Measurements from ENCODE around the gene KCNK1. TPM values are rescaled to one million over a fixed set of nuclear protein-coding genes. Genes with fewer than 3 reads are reported as not detected.
"Not testable (repeated sequence)": the region's sequence is repeated elsewhere in the genome, so short reads cannot be mapped to it uniquely, and the experiment has no call there.

Gene KCNK1
- total RNA-seq, 1 donor from 2014 or later: not detected

- peaks cover 4% of the 10 kb centered on the region for H3K27me3 Mint-ChIP-seq (ENCODE audit: unreplicated experiment)
- H3K9me3 Mint-ChIP-seq (ENCODE audit: unreplicated experiment): no peaks in the 10 kb centered on the region
- peaks cover 6% of the 10 kb centered on the region for H3K4me1 Mint-ChIP-seq (ENCODE audit: low read depth, unreplicated experiment)
- DNase-seq: no peak
- peaks cover 5% of the 10 kb centered on the region for H3K36me3 Mint-ChIP-seq (ENCODE audit: unreplicated experiment)
- no peak overlapping the region for H3K27ac Mint-ChIP-seq (ENCODE audit: unreplicated experiment)
- H3K4me3 Mint-ChIP-seq (ENCODE audit: unreplicated experiment): no peak overlapping the region
- TF ChIP-seq CTCF (IDR thresholded peaks at IDR 0.05; ENCODE audit: partially characterized antibody, unreplicated experiment): no peak
Observed at GRCh38 chr1:233667741-233668140, 53.8 kb downstream of the KCNK1 start.

GRCh38 chr1:233668146-233668724 lies 54.3 kb downstream of the KCNK1 start:
- Mint-ChIP-seq H3K27ac (ENCODE audit: unreplicated experiment) (no peak overlapping the region), H3K4me3 (ENCODE audit: unreplicated experiment) (no peak overlapping the region), H3K36me3 (ENCODE audit: unreplicated experiment) (peaks cover 5% of the 10 kb centered on the region), H3K4me1 (ENCODE audit: low read depth, unreplicated experiment) (peaks cover 3% of the 10 kb centered on the region), H3K9me3 (ENCODE audit: unreplicated experiment) (no peaks in the 10 kb centered on the region), H3K27me3 (ENCODE audit: unreplicated experiment) (peaks cover 4% of the 10 kb centered on the region)
- TF ChIP-seq CTCF (IDR thresholded peaks at IDR 0.05; ENCODE audit: partially characterized antibody, unreplicated experiment): no peak
- no peak for DNase-seq

GRCh38 chr1:233668725-233669294 lies 54.9 kb downstream of the KCNK1 start:
- H3K27me3 Mint-ChIP-seq (ENCODE audit: unreplicated experiment): peaks cover 4% of the 10 kb centered on the region
- no peak for TF ChIP-seq CTCF (IDR thresholded peaks at IDR 0.05; ENCODE audit: partially characterized antibody, unreplicated experiment)
- no peak for DNase-seq
- H3K36me3 Mint-ChIP-seq (ENCODE audit: unreplicated experiment): peaks cover 5% of the 10 kb centered on the region
- H3K4me1 Mint-ChIP-seq (ENCODE audit: low read depth, unreplicated experiment): peaks cover 3% of the 10 kb centered on the region
- H3K9me3 Mint-ChIP-seq (ENCODE audit: unreplicated experiment): no peaks in the 10 kb centered on the region
- H3K4me3 Mint-ChIP-seq (ENCODE audit: unreplicated experiment): no peak overlapping the region
- no peak overlapping the region for H3K27ac Mint-ChIP-seq (ENCODE audit: unreplicated experiment)

GRCh38 chr1:233670363-233670762 lies 56.5 kb downstream of the KCNK1 start:
- not testable (repeated sequence) for H3K9me3 Mint-ChIP-seq (ENCODE audit: unreplicated experiment); H3K4me1 Mint-ChIP-seq (ENCODE audit: low read depth, unreplicated experiment); H3K27me3 Mint-ChIP-seq (ENCODE audit: unreplicated experiment); H3K36me3 Mint-ChIP-seq (ENCODE audit: unreplicated experiment); DNase-seq; H3K27ac Mint-ChIP-seq (ENCODE audit: unreplicated experiment); H3K4me3 Mint-ChIP-seq (ENCODE audit: unreplicated experiment)

- no peak for DNase-seq
- peaks cover 4% of the 10 kb centered on the region for H3K27me3 Mint-ChIP-seq (ENCODE audit: unreplicated experiment)
Observed at GRCh38 chr1:233671286-233671685, 57.4 kb downstream of the KCNK1 start.

More at GRCh38 chr1:233671286-233671685, 57.4 kb downstream of the KCNK1 start:
- H3K4me3 Mint-ChIP-seq (ENCODE audit: unreplicated experiment): no peak overlapping the region
- H3K4me1 Mint-ChIP-seq (ENCODE audit: low read depth, unreplicated experiment): no peaks in the 10 kb centered on the region
- no peaks in the 10 kb centered on the region for H3K9me3 Mint-ChIP-seq (ENCODE audit: unreplicated experiment)
- TF ChIP-seq CTCF (IDR thresholded peaks at IDR 0.05; ENCODE audit: partially characterized antibody, unreplicated experiment): no peak
- peaks cover 5% of the 10 kb centered on the region for H3K36me3 Mint-ChIP-seq (ENCODE audit: unreplicated experiment)
- H3K27ac Mint-ChIP-seq (ENCODE audit: unreplicated experiment): no peak overlapping the region

All from glutamatergic neuron (in vitro differentiated cells).